ENCODE measurements around the gene PRKD2.

PRKD2 gene

DNA sequence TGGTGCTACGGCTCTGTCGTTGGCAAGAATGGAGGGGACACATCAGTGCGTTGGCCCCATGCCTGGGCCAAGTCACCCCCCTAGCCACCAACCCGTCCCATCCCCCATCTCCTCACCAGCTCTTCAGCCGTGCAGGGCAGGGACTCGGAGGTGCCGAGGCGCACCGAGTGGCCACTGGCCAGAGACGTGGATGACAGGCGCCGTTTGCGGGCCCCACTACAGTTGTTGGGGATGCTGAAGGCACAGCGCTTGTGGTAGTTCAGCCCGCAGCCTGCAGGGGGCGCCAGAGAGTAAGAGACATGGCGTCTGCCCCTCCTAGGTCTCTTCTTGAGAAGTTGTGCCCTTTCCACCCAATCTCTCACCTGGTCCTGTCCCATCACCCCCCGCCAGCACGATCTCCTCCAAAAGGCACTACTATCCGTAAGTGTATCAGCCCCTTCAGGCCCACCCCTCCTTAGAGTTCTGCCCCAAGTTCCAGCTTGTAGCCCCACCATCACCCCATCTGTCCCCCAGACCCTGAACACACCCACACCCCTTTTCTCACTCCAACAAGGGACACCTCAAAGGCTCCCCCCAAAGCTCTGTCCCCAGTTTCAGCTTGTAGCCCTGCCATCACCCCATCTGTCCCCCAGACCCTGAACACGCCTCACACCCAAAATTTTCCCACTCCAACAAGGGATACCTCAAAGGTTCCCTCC lies 12.4 kb downstream of the PRKD2 start:
- DNase-seq (ENCODE audit: low read depth) = no peak

DNA sequence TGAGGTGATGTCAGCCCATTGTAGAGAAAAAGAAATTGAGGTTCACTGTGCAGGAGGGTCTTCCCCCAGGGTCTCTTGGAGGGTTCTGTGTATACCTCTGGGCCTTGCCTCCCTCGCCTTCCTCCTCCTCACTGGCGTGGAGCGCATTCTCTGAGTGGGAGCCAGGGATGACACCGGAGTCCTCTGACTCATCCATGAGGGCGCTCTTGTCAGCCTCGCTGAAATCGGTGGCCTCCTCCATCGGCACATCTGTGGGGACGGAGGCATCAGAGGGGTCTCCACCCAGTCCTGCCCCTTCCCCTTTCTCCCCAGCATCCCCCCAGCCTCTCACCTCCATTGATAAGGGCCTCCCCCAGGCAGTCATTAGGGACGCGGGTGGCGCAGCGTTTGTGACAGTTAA lies 16.2 kb downstream of the PRKD2 start:
- no peak for DNase-seq (ENCODE audit: low read depth)

DNA sequence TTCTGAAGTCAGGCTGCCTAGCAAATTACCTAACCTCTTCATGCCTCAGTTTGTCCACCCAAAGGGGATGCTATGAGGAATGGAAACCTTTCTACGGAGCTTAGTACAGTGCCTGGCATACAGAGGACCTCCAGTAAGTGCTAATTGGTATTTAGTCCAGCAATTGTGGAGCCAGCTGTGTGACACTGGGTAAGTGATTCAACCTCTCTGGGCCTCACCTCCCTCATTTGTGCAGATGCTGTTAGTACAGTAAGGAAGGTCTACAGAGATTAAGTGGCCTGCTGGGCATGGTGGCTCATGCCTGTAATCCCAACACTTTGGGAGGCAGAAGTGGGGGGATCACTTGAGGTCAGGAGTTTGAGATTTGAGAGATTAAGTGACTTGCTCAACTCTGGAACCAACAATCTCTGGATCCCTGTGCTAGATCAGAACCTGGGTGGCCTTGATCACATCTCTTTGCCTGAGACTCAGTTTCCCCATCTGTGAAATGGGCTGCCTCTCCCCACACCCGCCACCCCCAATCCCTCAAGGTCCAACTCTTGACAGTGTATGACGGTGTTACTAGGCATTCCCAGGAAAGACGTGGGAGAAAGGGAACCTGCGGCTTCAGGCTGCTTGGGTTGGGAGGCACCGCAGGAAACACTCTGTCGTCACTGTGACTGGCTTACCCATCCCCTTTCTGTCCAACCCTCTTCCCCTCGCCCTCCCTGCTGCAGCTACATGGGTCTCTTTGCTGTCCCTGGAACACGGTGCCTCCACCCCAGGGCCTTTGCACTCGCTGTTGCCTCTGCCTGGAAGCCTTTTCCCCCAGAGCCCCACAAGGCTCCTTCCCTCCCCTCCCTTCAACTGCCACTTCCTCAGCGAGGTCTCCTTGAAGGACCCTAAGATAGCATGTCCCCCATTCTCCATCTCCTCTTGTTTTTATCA lies 18.3 kb downstream of the PRKD2 start:
- no peak for DNase-seq (ENCODE audit: low read depth)

DNA sequence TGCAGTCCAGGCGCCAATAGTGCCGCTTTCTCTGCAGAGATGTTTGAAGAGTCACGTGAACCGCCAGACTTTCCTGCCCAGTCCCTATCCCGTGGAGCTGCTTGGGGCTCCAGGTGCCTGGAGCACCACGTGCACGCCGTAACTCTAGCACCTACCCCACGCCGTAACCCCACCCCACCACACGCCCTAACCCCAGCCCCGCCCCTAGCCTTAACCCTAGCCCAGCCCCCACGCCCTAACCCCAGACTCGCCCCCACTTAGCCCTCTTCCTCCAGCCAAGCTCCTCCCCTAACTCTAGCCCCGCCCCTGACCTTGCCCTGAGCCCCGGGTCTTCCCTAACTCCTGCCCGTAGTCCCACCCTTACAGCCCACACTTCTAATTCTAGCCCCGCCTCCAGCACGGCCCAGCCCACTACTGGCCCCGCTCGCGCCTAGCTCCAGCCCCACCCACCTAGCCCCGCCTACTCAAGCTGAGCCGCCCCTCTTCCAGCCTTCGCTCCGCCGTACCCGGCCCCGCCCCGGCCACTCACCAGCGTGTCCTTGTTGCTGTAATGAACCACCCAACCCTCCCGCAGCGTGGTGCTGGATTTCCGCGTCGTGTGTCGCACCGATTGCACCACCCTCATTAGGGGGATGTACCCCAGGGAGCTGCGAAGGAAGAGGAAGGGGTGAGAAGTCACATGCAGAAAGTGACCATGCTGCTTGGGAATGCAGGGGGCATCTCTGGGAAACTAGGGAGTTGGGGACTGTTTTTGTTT lies 19.5 kb downstream of the PRKD2 start:
- DNase-seq (ENCODE audit: low read depth) = peak; percentile 21

DNA sequence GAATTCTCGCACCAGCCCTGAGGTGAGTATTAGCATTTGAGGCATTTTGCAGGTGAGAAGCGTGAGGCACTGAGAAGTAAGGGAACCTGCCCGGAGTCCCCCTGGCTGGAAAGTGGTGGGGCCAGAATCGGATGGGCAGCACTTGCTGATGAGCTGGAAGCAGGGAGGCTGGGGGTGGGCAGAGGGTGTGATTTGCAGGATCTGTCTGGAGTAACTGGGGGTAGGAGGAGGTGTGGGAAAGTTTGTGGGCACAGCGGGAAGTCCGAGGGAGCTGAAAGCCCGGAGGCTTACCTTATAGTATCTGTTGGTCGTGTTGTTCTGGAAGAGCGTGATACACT lies 20.1 kb downstream of the PRKD2 start:
- no peak for DNase-seq (ENCODE audit: low read depth)

DNA sequence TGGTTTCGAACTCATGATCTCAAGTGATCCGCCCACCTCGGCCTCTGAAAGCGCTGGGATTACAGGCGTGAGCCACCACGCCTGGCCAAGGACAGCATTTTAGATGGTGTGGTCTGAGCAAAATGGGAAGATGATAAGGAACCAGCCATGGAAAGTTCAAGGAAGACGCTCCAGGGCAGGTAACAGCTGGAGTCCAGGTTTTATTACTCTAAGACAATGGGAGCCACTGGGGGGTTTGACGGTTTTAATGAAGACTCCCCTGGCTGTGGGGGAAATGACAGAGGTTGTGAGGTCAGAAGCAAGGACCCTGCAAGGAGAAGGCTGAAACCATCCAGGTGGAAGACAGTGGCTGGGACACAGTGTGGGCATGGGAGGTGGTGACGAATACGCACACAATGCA lies 20.9 kb downstream of the PRKD2 start:
- no peak for DNase-seq (ENCODE audit: low read depth)

DNA sequence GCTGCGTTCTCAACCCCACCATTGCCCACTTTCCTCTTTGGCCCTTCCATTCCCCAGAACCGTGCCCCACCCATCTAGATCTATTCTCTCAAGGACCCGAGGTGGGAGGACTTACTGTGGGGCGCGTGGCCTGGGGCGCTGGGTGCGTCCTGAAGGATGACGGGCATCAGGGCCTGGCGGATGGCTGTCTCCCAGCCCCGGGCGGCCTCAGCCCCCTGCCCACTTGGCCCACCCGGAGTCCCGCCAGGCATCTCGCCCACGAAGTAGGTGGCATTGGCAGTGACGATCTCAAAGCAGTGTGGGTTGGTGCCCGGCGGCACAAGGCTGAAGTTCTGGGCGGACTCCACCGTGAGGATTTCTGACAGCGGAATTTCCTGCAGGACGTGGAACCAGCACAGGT lies 23.2 kb downstream of the PRKD2 start:
- no peak for DNase-seq (ENCODE audit: low read depth)

DNA sequence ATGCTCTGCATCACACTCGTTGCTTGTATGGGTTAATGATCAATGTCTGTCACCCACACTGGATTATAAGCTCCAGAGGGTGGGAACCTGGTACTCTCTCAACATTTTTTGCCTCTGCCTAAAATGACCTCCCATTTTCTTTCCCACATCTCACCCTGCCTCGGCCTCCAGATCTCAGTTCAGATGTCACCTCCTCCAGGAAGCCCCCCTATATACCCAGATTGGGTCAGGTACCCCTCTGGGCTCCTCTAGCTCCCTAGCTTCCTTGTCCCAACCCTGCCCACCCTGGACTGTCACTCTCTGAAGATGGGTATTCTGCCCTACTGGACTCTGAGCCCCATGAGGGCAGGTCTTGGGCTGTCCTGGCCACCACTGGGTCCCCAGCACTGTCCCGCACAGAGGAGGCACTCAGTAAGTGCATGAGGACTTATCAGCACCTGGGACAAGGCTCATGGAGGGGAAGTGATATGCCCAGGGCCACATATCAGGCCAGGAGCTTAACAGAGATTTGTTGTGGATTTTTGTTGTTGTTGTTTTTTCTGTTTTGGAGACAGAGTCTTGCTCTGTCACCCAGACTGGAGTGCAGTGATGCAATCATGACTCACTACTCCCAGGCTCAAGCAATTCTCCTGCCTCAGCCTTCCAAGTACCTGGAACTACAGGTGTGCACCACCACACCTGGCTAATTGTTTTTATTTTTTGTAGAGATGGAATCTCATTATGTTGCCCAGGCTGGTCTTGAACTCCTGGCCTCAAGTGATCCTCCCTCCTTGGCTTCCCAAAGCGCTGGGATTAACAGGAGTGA lies 23.8 kb downstream of the PRKD2 start:
- no peak for DNase-seq (ENCODE audit: low read depth)

DNA sequence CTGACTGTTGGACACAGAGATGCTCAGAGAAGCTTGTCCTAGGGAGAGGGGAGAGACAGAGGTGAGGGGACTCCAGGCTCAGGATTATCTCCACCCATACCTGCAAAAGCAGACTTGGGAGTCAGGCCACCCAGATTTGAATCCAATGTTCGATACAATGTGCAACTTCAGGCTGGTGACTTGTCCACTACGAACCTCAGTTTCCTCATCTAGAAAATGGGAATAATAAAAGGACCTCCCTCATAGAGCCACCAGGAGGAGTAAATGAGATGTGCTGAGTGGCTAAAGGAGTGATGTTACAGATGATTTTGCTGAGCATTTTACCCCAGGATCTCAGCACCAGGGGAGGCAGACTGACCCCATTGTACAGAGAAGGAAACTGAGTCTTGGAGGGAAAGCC lies 25.0 kb downstream of the PRKD2 start:
- no peak for DNase-seq (ENCODE audit: low read depth)

DNA sequence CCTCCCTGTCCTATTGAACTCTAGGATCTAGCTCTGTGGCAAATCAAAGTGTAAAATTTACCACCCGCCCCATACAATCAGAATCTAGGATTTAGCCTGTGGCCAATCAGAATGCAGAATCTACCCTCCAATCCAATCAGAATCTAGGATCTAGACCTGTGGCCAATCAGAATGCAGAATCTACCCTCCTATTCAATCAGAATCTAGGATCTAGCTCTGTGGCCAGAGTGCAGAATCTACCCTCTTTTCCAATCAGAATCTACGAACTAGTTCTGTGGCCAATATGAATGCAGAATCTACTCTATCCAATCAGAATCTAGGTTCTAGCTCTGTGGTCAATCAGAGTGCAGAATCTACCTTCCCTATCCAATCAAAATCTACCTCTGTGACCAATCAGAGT lies 25.8 kb downstream of the PRKD2 start:
- no peak for DNase-seq (ENCODE audit: low read depth)

DNA sequence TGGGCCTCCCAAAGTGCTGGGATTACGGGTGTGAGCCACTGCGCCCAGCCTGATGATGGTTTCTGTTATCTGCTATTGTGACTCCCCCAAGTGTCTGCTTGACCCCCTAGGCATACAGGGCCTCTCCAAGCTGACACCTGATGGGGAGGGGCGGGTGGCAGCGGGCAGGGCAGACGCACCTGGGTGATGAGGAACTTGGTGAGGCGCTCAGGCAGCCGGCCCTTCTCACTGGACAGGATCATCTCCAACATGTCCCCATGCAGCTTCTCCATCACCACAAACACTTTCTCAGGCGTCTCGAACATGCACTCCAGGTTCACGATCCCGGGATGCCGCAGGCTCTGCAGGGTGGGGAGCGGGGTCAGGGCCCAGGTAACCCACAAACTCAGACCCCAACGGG lies 27.6 kb downstream of the PRKD2 start:
- DNase-seq (ENCODE audit: low read depth) = no peak

DNA sequence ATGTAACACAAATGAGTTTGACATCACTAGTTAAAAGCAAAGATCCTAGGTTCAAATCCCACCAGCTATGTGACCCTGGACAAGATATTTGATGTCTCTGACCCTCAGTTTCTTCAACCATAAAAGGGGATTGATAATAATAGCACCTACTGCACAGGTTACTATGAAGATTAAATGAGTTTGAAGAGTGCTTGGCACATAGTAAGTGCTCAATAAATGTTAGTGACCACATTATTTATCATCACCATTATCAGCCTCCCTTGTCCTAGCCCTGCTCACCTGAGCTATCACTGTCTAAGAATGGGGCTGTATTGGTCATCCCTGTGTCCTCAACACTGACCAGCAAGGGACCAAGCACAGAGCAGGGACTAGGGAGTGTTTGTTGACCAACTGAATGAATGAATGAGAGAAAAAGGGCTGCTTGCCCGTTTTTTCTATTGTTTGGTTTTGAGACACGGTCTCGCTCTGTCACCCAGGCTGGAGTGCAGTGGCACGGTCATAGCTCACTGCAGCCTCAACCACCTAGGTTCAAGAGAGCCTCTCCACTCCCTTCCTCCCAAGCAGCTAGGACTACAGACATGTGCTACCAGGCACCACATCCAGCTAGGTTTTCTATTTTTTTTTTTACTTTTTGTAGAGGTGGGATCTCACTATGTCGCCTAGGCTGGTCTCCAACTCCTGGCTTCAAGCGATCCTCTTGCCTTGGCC lies 29.3 kb downstream of the PRKD2 start:
- no peak for DNase-seq (ENCODE audit: low read depth)

DNA sequence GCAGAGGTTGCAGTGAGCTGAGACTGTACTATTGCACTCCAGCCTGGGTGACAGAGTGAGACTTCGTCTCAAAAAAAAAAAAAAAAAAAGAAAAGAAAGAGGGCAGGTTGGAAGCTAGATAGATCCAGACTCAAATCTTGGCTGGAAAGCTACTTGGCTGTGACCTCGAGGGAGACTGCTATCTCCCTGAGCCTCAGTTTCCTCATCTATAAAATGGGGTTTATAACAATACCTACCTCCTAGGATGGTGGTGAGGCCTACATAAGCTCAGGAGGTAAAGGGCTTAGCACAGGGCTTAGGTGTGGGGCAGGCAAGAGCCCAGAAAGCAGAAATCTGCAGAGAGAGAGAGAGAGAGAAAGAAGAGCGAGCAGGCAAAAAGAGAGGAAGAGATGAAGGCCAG lies 31.7 kb downstream of the PRKD2 start:
- no peak for DNase-seq (ENCODE audit: low read depth)

DNA sequence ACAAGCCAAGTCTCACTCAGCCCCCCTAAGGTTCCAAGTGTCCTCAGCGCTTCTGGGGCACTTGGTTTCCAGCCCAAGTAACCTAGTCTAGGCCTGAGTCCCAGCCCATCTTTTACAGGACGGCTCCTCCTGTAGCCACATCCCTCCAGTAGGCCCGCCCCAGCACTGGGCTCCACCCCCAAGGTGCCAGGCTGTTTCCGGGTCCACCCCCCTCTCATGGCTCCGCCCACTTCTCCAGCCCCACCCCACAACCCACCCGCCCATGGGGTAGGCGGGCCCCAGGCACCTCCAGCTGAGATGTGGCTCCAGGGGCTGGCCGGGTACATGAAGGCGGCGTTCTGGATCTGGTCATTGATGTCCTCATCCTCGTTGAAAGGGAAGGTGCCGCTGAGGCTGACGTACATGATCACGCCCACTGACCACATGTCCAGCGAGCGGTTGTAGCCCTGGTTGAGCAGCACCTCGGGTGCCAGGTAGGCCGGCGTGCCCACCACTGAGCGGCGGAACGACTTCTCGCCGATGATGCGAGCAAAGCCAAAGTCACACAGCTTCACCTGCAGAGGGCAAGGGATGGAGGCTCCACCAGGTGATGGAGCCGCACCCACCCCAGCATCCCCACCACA lies 38.7 kb downstream of the PRKD2 start:
- no peak for DNase-seq (ENCODE audit: low read depth)

DNA sequence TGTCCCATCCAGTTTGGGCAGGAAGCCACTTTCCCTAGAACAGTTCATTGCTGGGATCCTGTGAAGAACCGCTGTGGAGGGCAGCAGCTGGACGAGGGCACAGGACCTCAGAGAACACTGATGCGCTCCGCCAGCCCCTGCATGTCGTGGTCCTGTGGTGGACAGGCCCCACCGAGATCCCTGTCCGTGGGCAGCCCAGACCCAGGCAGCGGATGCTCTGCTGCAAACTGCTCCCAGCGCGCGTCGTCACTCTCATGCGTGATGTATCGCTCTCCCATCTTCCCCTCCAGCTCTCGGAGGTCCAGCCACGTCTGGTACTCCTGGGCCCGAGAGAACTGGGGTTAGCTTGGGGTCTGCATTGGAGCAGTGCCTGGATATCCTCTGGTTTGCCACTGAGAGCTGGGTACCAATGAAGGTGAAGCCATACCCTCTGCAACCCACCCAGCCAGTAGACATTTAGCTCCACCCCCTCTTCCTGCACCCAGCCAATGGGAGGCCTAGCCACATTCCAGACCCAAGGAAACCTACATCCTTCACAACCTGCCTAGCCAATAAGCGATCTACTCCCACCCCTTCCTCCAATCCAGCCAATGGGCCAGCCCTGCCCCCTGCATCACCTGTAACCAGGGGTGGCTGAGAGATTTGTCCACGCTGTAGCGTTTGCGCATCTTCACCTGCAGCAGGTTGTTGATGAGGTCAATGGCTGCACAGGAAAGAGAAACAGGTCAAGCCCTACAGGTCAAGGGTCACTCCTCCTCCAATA lies 42.3 kb downstream of the PRKD2 start:
- DNase-seq (ENCODE audit: low read depth) = no peak

DNA sequence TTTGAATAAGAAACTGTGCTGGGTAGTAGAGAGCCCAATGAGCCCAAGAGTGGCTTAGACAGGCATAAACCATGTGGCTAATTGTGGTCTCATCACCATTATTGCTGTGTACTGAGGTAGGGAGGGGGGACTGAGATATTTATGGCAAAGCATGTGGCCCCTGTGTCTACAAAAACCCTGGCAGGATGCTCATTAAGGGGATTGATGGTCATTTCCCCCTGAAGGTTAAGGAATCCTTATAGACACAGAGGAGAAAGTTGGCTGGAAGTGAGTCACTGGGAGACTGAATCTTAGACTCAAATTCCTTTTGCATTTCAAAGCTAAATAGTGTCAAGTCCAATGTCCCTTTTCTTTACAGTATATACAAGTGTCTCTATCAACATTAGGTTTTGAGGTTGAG lies 46.1 kb downstream of the PRKD2 start:
- DNase-seq (ENCODE audit: low read depth) = no peak

DNA sequence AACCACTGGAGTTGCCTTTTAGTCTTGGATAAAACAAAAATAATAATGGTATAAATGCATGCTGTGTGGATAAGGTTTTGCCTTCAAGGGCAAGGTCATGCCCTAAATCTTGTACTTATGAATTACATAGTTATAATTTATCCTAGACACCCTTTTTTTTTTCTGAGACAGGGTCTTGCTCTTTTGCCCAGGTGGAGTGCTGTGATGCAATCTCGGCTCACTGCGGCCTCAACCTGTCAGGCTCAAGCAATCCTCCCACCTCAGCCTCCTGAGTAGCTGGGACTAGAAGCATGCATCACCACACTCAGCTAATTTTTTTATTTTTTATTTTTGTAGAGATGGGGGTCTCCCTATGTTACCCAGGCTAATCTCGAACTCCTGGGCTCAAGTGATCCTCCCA lies 48.3 kb downstream of the PRKD2 start:
- DNase-seq (ENCODE audit: low read depth) = no peak

DNA sequence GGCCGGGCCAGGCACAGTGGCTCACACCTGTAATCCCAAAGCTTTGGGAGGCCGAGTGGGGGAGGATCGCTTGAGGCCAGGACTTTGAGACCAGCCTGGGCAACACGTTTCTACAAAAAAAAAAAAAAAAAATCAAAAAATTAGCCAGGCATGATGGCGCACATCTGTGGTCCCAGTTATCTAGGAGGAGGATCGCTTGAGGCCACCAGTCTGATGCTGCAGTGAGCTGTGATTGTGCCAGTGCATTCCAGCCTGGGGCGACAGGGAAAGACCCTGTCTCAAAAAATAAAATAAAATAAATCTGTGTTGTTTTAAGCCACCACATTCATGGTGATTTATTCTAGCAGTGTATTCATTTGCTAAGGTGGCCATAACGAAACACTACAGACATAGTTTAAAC lies 51.8 kb downstream of the PRKD2 start:
- no peak for DNase-seq (ENCODE audit: low read depth)

DNA sequence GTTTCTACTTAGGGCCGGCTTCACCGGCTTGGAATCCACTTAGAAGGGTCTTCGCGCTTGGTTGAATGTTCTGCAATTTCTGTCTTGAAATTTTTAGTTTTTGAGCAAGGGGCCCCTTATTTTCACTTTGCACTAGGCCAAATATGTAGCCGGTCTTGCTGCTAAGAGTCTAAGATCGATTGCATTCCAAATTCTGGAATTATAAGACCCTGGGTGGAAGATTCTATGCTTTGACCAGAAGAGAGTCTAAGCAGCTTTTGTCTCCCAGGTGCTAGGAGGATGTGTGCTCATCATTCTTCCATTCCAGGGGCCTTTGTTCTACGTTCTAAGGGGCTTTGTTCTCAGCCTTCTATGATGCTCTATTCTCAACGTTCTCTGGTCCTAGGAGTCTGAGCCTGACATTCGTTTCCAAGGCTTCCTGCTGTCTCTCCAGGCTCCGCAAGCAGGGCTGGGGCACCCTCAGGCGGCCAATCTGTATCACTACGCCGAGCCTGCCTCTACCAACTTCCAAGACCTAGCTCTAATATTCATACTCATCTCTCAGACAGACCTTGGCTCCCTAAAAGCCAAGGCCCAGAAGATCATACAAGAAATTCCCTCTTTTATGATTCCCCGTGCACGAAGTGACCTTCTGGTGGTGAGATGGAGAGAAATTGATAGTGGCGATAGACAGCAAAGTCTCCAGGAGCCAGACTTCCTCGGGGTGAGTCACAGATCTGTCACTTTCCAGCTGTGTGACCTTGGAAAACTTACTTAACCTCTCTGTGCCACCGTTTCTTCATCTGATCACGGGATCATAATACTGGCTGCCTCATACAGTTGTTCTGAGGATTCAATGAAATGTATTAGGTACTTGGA lies 55.0 kb downstream of the PRKD2 start:
- DNase-seq (ENCODE audit: low read depth) = peak; percentile 49

Data from GM04503 (cell line).